GM18505 (cell line): ENCODE measurements around the gene KIAA1217.

Experiments used
- ATAC-seq: cut with Tn5 transposase; IDR thresholded peaks from one replicate; pipeline ENCODE4 v1.9.1; 2021; ENCODE audit not compliant: unreplicated experiment
- POLR2A ChIP-seq: IDR thresholded peaks from 4 replicates; pipeline ENCODE4 v1.6.1; 2011; ENCODE audit warnings: borderline replicate concordance; ENCODE audit not compliant: insufficient read depth, insufficient read length; ENCODE audit errors: extremely low read depth

KIAA1217 gene

GRCh38 chr10:24503461-24504320 is 294.8 kb downstream of the KIAA1217 start:
- TF ChIP-seq POLR2A, result no peak
- ATAC-seq, result peak; percentile 76

- TF ChIP-seq POLR2A, result no peak
- ATAC-seq, result no peak
Measured at GRCh38 chr10:24505759-24506158, 296.8 kb downstream of the KIAA1217 start.

GRCh38 chr10:24513155-24513554 is 304.2 kb downstream of the KIAA1217 start:
- TF ChIP-seq POLR2A, result no peak
- no peak for ATAC-seq

- ATAC-seq, result no peak
- no peak for TF ChIP-seq POLR2A
Measured at GRCh38 chr10:24515481-24515880, 306.5 kb downstream of the KIAA1217 start.

GRCh38 chr10:24518411-24518810 is 309.5 kb downstream of the KIAA1217 start:
- no peak for TF ChIP-seq POLR2A
- ATAC-seq, result no peak

GRCh38 chr10:24518981-24519597 is 310.2 kb downstream of the KIAA1217 start:
- ATAC-seq, result no peak
- no peak for TF ChIP-seq POLR2A

- ATAC-seq, result no peak
- no peak for TF ChIP-seq POLR2A
Measured at GRCh38 chr10:24519950-24520349, 311.0 kb downstream of the KIAA1217 start.

- no peak for TF ChIP-seq POLR2A
- no peak for ATAC-seq
Measured at GRCh38 chr10:24524314-24524713, 315.4 kb downstream of the KIAA1217 start.

- ATAC-seq, result no peak
- no peak for TF ChIP-seq POLR2A
Measured at GRCh38 chr10:24526085-24526649, 317.2 kb downstream of the KIAA1217 start.

GRCh38 chr10:24528946-24529345 is 320.0 kb downstream of the KIAA1217 start:
- no peak for TF ChIP-seq POLR2A
- no peak for ATAC-seq

GRCh38 chr10:24531439-24531838 is 322.5 kb downstream of the KIAA1217 start:
- TF ChIP-seq POLR2A, result no peak
- ATAC-seq, result no peak

- ATAC-seq, result no peak
- TF ChIP-seq POLR2A, result no peak
Measured at GRCh38 chr10:24533981-24534380, 325.0 kb downstream of the KIAA1217 start.

- no peak for ATAC-seq
Measured at GRCh38 chr10:24536636-24537035, 327.7 kb downstream of the KIAA1217 start.

More at GRCh38 chr10:24536636-24537035, 327.7 kb downstream of the KIAA1217 start:
- no peak for TF ChIP-seq POLR2A
